ENCODE results near the gene DPPA3. TPM values are rescaled to one million over a fixed set of nuclear protein-coding genes. Genes with fewer than 3 reads are reported as not detected.
"Not testable (repeated sequence)": the region's sequence is repeated elsewhere in the genome, so short reads cannot be mapped to it uniquely, and the experiment has no call there.

Gene DPPA3
- total RNA-seq, 1 donor from 2014 or later, result not detected

DNA sequence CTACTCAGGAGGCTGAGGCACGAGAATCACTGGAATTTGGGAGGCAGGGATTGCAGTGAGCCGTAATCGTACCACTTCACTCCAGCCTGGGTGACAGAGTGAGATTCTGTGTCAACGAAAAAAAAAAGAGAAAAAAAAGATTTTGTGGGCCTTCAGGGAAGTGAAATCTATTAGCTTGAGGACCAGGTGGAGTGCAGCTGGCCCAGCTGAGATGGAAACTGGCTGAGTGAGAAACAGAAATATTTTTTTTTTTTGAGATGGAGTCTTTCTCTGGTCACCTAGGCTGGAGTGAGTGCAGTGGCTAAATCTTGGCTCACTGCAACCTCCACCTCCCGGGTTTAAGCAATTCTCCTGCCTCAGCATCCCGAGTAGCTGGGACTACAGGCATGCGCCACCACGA, 38.2 kb downstream of the DPPA3 start:
- no peak for DNase-seq (ENCODE audit: low read depth)
- TF ChIP-seq, protein P1, sequence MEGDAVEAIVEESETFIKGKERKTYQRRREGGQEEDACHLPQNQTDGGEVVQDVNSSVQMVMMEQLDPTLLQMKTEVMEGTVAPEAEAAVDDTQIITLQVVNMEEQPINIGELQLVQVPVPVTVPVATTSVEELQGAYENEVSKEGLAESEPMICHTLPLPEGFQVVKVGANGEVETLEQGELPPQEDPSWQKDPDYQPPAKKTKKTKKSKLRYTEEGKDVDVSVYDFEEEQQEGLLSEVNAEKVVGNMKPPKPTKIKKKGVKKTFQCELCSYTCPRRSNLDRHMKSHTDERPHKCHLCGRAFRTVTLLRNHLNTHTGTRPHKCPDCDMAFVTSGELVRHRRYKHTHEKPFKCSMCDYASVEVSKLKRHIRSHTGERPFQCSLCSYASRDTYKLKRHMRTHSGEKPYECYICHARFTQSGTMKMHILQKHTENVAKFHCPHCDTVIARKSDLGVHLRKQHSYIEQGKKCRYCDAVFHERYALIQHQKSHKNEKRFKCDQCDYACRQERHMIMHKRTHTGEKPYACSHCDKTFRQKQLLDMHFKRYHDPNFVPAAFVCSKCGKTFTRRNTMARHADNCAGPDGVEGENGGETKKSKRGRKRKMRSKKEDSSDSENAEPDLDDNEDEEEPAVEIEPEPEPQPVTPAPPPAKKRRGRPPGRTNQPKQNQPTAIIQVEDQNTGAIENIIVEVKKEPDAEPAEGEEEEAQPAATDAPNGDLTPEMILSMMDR (conservative IDR thresholded peaks at IDR 0.05; ENCODE audit: low read depth, low read length), result no peak
- H3K4me3 ChIP-seq (ENCODE audit: low read depth, low read length), result no peak overlapping the region

DNA sequence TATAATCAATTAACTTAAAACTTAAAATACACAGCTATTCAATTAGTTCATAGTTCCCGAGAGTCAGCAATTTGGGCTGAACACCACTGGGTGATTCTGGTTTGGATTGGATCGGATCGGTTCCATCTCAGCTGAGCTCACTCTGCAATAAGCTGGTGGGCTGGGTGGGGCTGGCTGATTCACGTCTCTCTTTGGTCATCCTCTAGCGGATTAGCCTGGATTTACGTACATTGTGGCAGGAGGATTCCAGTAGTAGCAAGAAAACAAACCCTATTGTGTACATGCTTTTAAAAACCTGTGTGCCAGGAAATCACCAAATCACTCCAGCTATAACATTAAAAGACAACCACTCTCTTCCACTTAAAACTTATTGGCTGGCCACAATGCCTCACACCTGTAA, 39.1 kb downstream of the DPPA3 start:
- DNase-seq (ENCODE audit: low read depth), result no peak
- TF ChIP-seq, protein P1 (conservative IDR thresholded peaks at IDR 0.05; ENCODE audit: low read depth, low read length), result no peak
- no peak overlapping the region for H3K4me3 ChIP-seq (ENCODE audit: low read depth, low read length)

DNA sequence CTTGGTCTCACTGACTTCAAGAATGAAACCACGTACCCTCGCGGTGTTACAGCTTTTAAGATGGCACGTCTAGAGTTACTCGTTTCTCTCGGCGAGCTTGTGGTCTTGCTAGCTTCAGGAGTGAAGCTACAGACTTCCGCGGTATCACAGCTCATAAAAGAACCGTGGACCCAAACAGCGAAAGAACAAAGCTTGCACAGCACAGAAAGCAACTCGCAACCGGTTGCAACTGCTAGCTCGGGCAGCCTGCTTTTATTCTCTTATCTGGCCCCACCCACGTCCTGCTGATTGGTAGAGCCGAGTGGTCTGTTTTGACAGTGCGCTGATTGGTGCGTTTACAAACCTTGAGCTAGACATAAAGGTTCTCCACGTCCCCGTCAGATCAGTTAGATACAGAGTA, 40.2 kb downstream of the DPPA3 start:
- TF ChIP-seq, protein P1 (conservative IDR thresholded peaks at IDR 0.05; ENCODE audit: low read depth, low read length), result no peak
- DNase-seq (ENCODE audit: low read depth), result no peak
- H3K4me3 ChIP-seq (ENCODE audit: low read depth, low read length), result no peak overlapping the region

DNA sequence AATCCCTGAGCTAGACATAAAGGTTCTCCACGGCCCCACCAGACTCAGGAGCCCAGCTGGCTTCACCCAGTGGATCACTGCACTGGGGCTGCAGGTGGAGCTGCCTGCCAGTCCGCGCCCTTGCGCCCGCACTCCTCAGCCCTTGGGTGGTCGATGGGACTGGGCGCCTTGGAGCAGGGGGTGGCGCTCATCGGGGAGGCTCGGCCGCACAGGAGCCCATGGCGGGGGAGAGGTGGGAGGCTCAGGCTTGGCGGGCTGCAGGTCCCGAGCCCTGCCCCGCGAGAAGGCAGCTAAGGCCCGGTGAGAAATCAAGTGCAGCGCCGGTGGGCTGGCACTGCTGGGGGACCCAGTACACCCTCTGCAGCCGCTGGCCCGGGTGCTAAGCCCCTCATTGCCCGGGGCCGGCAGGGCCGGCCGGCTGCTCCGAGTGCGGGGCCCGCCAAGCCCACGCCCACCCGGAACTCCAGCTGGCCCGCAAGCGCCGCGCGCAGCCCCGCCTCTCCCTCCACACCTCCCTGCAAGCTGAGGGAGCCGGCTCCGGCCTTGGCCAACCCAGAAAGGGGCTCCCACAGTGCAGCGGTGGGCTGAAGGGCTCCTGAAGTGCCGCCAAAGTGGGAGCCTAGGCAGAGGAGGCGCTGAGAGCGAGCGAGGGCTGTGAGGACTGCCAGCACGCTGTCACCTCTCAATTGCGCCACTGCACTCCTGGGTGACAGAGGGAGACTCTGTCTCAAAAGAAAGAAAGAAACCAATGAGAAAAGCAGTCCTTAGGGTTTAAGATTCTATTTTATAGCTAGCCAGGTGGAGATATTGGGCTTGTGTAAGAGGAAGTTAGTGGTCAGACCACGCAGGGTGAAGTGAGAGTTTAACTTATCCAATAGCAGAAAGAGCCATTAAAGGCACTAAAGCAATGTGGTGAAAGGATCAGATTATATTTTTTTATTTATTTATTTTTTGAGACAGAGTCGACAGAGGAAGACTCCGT, 41.0 kb downstream of the DPPA3 start:
- not testable (repeated sequence) for DNase-seq (ENCODE audit: low read depth); H3K4me3 ChIP-seq (ENCODE audit: low read depth, low read length)

DNA sequence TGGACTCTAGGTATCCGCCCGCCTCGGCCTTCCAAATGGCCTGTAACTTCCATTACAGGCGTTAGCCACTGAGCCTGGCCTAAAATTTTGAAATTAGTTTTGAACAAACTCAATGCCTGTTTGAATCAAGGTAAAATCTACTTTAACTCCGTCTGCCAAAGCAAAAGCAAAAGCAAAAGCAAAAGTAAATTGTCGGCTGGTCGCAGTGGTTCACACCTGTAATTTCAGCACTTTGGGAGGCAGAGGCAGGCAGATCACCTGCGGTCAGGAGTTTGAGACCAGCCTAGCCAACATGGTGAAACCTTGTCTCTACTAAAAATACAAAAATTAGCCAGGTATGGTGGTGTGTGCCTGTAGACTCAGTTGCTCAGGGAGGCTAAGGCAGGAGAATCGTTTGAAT, 44.4 kb downstream of the DPPA3 start:
- H3K4me3 ChIP-seq (ENCODE audit: low read depth, low read length); DNase-seq (ENCODE audit: low read depth): not testable (repeated sequence)

DNA sequence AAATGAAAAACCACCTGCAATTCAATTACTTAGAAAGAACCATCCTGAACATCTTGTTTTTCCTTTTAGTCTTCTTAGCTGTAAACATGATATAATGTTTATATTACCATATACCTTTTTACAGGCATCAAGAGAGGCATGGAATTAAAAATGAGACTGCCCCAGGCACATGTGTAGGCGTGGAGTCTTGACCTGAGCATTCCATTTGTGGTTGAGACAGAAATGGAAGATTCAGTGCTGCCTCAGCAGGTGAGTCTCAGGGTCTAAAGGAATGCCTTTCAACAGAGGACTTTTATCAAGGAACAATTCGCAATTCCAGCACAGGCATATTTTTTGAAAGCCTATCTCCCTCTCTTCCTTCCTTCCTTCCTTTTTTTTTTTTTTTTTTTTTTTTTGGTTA, 45.8 kb downstream of the DPPA3 start:
- H3K4me3 ChIP-seq (ENCODE audit: low read depth, low read length), result no peak overlapping the region
- TF ChIP-seq, protein P1 (conservative IDR thresholded peaks at IDR 0.05; ENCODE audit: low read depth, low read length), result no peak
- no peak for DNase-seq (ENCODE audit: low read depth)

DNA sequence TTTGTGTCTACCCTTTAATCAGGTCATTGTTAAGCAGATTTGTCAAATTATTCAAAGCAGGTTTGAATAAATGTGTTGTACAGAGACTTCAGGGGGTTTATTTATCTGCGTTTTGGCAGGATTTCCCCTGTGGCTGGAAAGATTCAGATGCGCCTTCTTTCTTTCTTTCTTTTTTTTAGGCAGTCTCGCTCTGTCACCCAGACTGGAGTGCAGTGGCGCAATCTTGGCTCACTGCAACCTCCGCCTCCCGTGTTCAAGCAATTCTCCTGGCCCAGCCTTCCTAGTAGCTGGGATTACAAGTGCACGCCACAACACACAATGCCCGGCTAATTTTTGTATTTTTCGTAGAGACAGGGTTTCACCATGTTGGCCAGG, 47.5 kb downstream of the DPPA3 start:
- TF ChIP-seq, protein P1 (conservative IDR thresholded peaks at IDR 0.05; ENCODE audit: low read depth, low read length), result no peak
- DNase-seq (ENCODE audit: low read depth), result no peak
- no peak overlapping the region for H3K4me3 ChIP-seq (ENCODE audit: low read depth, low read length)

Other genes with a start within 250 kb of the DPPA3 start
- gene CD163, start 207.7 kb upstream of the DPPA3 start, total RNA-seq, result not detected in 2 replicates
- not detected in 2 replicates for gene APOBEC1, start 45.5 kb upstream of the DPPA3 start, total RNA-seq
- not detected in 2 replicates for gene GDF3, start 15.7 kb upstream of the DPPA3 start, total RNA-seq
- gene CLEC4C, start 35.9 kb downstream of the DPPA3 start, total RNA-seq, result not detected in 2 replicates
- gene NANOGNB, start 53.8 kb downstream of the DPPA3 start, total RNA-seq, result not detected in 2 replicates
- not detected in 2 replicates for gene NANOG, start 78.0 kb downstream of the DPPA3 start, total RNA-seq
- not detected in 2 replicates for gene SLC2A14, start 161.5 kb downstream of the DPPA3 start, total RNA-seq
- gene SLC2A3, start 224.8 kb downstream of the DPPA3 start, total RNA-seq, result 5.9 and 15.3 TPM in 2 replicates